Measurements from ENCODE around the gene MED27.

GRCh38 chr9:131984564-131984963, 95.1 kb downstream of the MED27 start:
- no peak for TF ChIP-seq CTCF (IDR thresholded peaks at IDR 0.05)
- TF ChIP-seq POLR2AphosphoS5 (IDR thresholded peaks at IDR 0.05; ENCODE audit: insufficient read depth in 1 of 2, low read depth in 1 of 2): no peak
- no peak for TF ChIP-seq POLR2A (IDR thresholded peaks at IDR 0.05)
